ENCODE data around the gene ACVR1. TPM values are rescaled to one million over a fixed set of nuclear protein-coding genes. Genes with fewer than 3 reads are reported as not detected.

ACVR1 gene
- total RNA-seq, 1 donor from 2014 or later, result 4.4 TPM

DNA sequence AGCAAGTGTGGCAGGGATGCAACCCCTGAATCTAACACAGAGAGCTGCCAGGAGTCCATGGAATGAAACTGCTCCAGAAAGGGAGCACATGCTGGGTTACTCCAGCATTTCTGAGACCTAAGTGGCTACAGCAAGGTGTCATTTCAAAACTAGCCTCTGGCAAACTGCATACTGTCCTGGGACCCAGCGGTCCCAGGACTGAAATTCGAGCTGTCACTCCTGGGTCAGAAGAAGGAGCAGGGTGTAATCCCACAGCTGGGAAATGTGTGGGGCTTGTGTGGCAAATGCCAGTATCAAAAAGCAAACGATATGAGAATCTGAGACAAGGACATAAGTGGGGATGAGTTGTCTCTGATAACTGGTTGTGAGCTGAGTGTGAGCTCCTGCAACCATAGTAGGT lies 177.1 kb downstream of the ACVR1 start:
- POLR2A ChIA-PET, result no interaction called here
- CTCF ChIA-PET, result no interaction called here
- no peak for ATAC-seq (ENCODE audit: low read depth)
- Mint-ChIP-seq H3K27me3 (peaks cover 3% of the 10 kb centered on the region), H3K36me3 (ENCODE audit: low read depth) (no peaks in the 10 kb centered on the region), H3K9me3 (peaks cover 15% of the 10 kb centered on the region), H3K4me3 (no peak overlapping the region), H3K27ac (no peak overlapping the region), H3K4me1 (no peaks in the 10 kb centered on the region)
- intact Hi-C loops (cut with micrococcal nuclease), result no loop called here
- DNase-seq, result no peak
- TF ChIP-seq, protein P1, sequence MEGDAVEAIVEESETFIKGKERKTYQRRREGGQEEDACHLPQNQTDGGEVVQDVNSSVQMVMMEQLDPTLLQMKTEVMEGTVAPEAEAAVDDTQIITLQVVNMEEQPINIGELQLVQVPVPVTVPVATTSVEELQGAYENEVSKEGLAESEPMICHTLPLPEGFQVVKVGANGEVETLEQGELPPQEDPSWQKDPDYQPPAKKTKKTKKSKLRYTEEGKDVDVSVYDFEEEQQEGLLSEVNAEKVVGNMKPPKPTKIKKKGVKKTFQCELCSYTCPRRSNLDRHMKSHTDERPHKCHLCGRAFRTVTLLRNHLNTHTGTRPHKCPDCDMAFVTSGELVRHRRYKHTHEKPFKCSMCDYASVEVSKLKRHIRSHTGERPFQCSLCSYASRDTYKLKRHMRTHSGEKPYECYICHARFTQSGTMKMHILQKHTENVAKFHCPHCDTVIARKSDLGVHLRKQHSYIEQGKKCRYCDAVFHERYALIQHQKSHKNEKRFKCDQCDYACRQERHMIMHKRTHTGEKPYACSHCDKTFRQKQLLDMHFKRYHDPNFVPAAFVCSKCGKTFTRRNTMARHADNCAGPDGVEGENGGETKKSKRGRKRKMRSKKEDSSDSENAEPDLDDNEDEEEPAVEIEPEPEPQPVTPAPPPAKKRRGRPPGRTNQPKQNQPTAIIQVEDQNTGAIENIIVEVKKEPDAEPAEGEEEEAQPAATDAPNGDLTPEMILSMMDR (IDR thresholded peaks at IDR 0.05), result no peak

- POLR2A ChIA-PET, result no interaction called here
- CTCF ChIA-PET, result no interaction called here
Observed at GRCh38 chr2:157698430-157698829, 177.7 kb downstream of the ACVR1 start.

DNA sequence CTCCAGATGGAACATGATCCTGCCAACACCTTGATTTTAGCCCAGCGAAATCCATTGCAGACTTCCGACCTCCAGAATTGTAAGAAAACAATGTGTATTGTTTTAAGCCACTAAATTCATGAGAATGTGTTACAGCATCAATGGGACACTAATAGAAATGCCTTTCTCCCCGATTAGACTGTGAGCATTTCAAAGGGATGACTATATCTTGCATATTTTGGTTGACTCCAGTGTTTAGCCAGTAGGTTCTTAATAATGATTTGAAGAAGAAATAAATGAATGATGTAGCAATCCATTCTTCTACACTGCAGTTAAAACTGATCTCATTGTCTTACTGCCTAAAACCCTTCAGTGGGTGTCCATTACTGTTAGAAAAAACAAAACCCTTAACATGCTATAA lies 180.1 kb downstream of the ACVR1 start:
- H3K27me3 Mint-ChIP-seq, result no peaks in the 10 kb centered on the region
- no peaks in the 10 kb centered on the region for H3K36me3 Mint-ChIP-seq (ENCODE audit: low read depth)
- no peaks in the 10 kb centered on the region for H3K4me1 Mint-ChIP-seq

More at GRCh38 chr2:157698430-157698829, 177.7 kb downstream of the ACVR1 start:
- Mint-ChIP-seq H3K27me3 (peaks cover 3% of the 10 kb centered on the region), H3K4me3 (no peak overlapping the region), H3K4me1 (no peaks in the 10 kb centered on the region), H3K27ac (no peak overlapping the region), H3K36me3 (ENCODE audit: low read depth) (no peaks in the 10 kb centered on the region), H3K9me3 (peaks cover 15% of the 10 kb centered on the region)
- ATAC-seq (ENCODE audit: low read depth), result no peak
- intact Hi-C loops (cut with micrococcal nuclease), result no loop called here
- no peak for DNase-seq
- TF ChIP-seq, protein P1 (IDR thresholded peaks at IDR 0.05), result no peak

GRCh38 chr2:157692768-157693167 lies 183.4 kb downstream of the ACVR1 start:
- POLR2A ChIA-PET, result no interaction called here
- intact Hi-C loops (cut with micrococcal nuclease), result no loop called here
- Mint-ChIP-seq H3K36me3 (ENCODE audit: low read depth) (no peaks in the 10 kb centered on the region), H3K27me3 (no peaks in the 10 kb centered on the region), H3K9me3 (no peaks in the 10 kb centered on the region), H3K4me3 (no peak overlapping the region), H3K27ac (no peak overlapping the region), H3K4me1 (no peaks in the 10 kb centered on the region)
- DNase-seq (no peak), ATAC-seq (ENCODE audit: low read depth) (no peak)
- TF ChIP-seq, protein P1 (IDR thresholded peaks at IDR 0.05), result no peak
- CTCF ChIA-PET, result no interaction called here

More for the DNA sequence above, 180.1 kb downstream of the ACVR1 start:
- Mint-ChIP-seq H3K4me3 (no peak overlapping the region), H3K9me3 (peaks cover 11% of the 10 kb centered on the region), H3K27ac (no peak overlapping the region)
- DNase-seq, result no peak
- no peak for ATAC-seq (ENCODE audit: low read depth)
- TF ChIP-seq, protein P1 (IDR thresholded peaks at IDR 0.05), result no peak
- POLR2A ChIA-PET, result no interaction called here
- intact Hi-C loops (cut with micrococcal nuclease), result no loop called here
- CTCF ChIA-PET, result no interaction called here

DNA sequence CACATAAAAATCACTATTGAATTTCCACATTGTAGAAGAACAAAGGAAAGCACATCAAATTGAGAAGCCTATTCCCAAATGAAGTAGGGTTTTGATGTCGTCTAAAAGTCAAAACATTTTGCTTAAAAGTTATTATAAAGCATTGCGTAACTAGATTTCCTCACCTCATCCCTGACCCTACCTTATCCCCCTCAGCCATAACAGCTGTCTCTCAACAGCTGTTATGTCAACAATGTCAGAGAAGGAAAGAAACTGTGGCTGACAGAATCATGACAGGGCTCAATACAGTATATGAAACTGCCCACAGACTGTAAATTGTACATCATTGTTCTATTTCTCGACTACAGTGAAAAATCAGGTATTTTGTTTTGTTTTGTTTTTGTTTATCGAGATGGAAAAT lies 184.4 kb downstream of the ACVR1 start:
- CTCF ChIA-PET, result no interaction called here

More for the DNA sequence above, 184.4 kb downstream of the ACVR1 start:
- ATAC-seq (ENCODE audit: low read depth) (no peak), DNase-seq (no peak)
- Mint-ChIP-seq H3K27ac (no peak overlapping the region), H3K36me3 (ENCODE audit: low read depth) (no peaks in the 10 kb centered on the region), H3K9me3 (no peaks in the 10 kb centered on the region), H3K4me3 (no peak overlapping the region), H3K27me3 (no peaks in the 10 kb centered on the region), H3K4me1 (no peaks in the 10 kb centered on the region)
- intact Hi-C loops (cut with micrococcal nuclease), result no loop called here
- POLR2A ChIA-PET, result no interaction called here
- TF ChIP-seq, protein P1 (IDR thresholded peaks at IDR 0.05), result no peak

Measured in activated B cell treated with CpG ODN at 0.5 μM for 24 hours (primary cell).